ENCODE data around the gene ENPP6. TPM values are rescaled to one million over a fixed set of nuclear protein-coding genes. Genes with fewer than 3 reads are reported as not detected.
"Not testable (repeated sequence)": the region's sequence is repeated elsewhere in the genome, so short reads cannot be mapped to it uniquely, and the experiment has no call there.

Gene ENPP6
- total RNA-seq, 1 donor from 2014 or later, result 0.41 TPM

GRCh38 chr4:184231573-184231972 lies 13.9 kb upstream of the ENPP6 start:
- peaks cover 52% of the 10 kb centered on the region for H3K4me1 Mint-ChIP-seq (ENCODE audit: low read depth)
- intact Hi-C loops (cut with micrococcal nuclease), result loop anchor here (10.0 kb wide), 1 partner anchor 727 kb away; the partner anchor contains the start of gene ING2

GRCh38 chr4:184228056-184228705 lies 10.5 kb upstream of the ENPP6 start:
- peaks cover 19% of the 10 kb centered on the region for H3K27me3 Mint-ChIP-seq (ENCODE audit: low read depth)
- H3K27ac Mint-ChIP-seq, result no peak overlapping the region
- H3K9me3 Mint-ChIP-seq, result peaks cover 9% of the 10 kb centered on the region
- no peak for DNase-seq (ENCODE audit: low spot score)
- intact Hi-C loops (cut with micrococcal nuclease), result no loop called here
- H3K4me1 Mint-ChIP-seq (ENCODE audit: low read depth), result peaks cover 41% of the 10 kb centered on the region
- no peak overlapping the region for H3K4me3 Mint-ChIP-seq (ENCODE audit: low read depth)
- H3K36me3 Mint-ChIP-seq (ENCODE audit: low read depth), result no peaks in the 10 kb centered on the region

More at GRCh38 chr4:184231573-184231972, 13.9 kb upstream of the ENPP6 start:
- Mint-ChIP-seq H3K9me3 (peaks cover 3% of the 10 kb centered on the region), H3K27me3 (ENCODE audit: low read depth) (no peaks in the 10 kb centered on the region), H3K4me3 (ENCODE audit: low read depth) (no peak overlapping the region), H3K27ac (no peak overlapping the region), H3K36me3 (ENCODE audit: low read depth) (no peaks in the 10 kb centered on the region)
- no peak for DNase-seq (ENCODE audit: low spot score)

GRCh38 chr4:184216515-184216914 lies 1.2 kb downstream of the ENPP6 start:
- no peak for DNase-seq (ENCODE audit: low spot score)
- no peaks in the 10 kb centered on the region for H3K4me1 Mint-ChIP-seq (ENCODE audit: low read depth)
- H3K27ac Mint-ChIP-seq, result no peak overlapping the region
- H3K9me3 Mint-ChIP-seq, result no peaks in the 10 kb centered on the region
- no peaks in the 10 kb centered on the region for H3K36me3 Mint-ChIP-seq (ENCODE audit: low read depth)
- peaks cover 24% of the 10 kb centered on the region for H3K27me3 Mint-ChIP-seq (ENCODE audit: low read depth)
- intact Hi-C loops (cut with micrococcal nuclease), result no loop called here
- H3K4me3 Mint-ChIP-seq (ENCODE audit: low read depth), result no peak overlapping the region

- H3K9me3 Mint-ChIP-seq, result no peaks in the 10 kb centered on the region
- DNase-seq (ENCODE audit: low spot score), result no peak
- H3K4me3 Mint-ChIP-seq (ENCODE audit: low read depth), result no peak overlapping the region
- no peak overlapping the region for H3K27ac Mint-ChIP-seq
- H3K27me3 Mint-ChIP-seq (ENCODE audit: low read depth), result peaks cover 17% of the 10 kb centered on the region
- no peaks in the 10 kb centered on the region for H3K36me3 Mint-ChIP-seq (ENCODE audit: low read depth)
- H3K4me1 Mint-ChIP-seq (ENCODE audit: low read depth), result no peaks in the 10 kb centered on the region
- intact Hi-C loops (cut with micrococcal nuclease), result no loop called here
Observed at GRCh38 chr4:184215709-184216328, 1.9 kb downstream of the ENPP6 start.

- no peak overlapping the region for H3K27ac Mint-ChIP-seq
- no peak overlapping the region for H3K4me3 Mint-ChIP-seq (ENCODE audit: low read depth)
- H3K9me3 Mint-ChIP-seq, result no peaks in the 10 kb centered on the region
- H3K36me3 Mint-ChIP-seq (ENCODE audit: low read depth), result no peaks in the 10 kb centered on the region
- H3K4me1 Mint-ChIP-seq (ENCODE audit: low read depth), result no peaks in the 10 kb centered on the region
- peaks cover 17% of the 10 kb centered on the region for H3K27me3 Mint-ChIP-seq (ENCODE audit: low read depth)
- DNase-seq (ENCODE audit: low spot score), result no peak
- intact Hi-C loops (cut with micrococcal nuclease), result no loop called here
Observed at GRCh38 chr4:184214931-184215330, 2.7 kb downstream of the ENPP6 start.

- H3K4me1 Mint-ChIP-seq (ENCODE audit: low read depth); H3K36me3 Mint-ChIP-seq (ENCODE audit: low read depth); intact Hi-C loops (cut with micrococcal nuclease); H3K27ac Mint-ChIP-seq; H3K9me3 Mint-ChIP-seq; DNase-seq (ENCODE audit: low spot score); H3K4me3 Mint-ChIP-seq (ENCODE audit: low read depth); H3K27me3 Mint-ChIP-seq (ENCODE audit: low read depth): not testable (repeated sequence)
Observed at GRCh38 chr4:184207734-184208607, 9.7 kb downstream of the ENPP6 start.

GRCh38 chr4:184205243-184205642 lies 12.4 kb downstream of the ENPP6 start:
- intact Hi-C loops (cut with micrococcal nuclease), result no loop called here
- Mint-ChIP-seq H3K4me1 (ENCODE audit: low read depth) (no peaks in the 10 kb centered on the region), H3K36me3 (ENCODE audit: low read depth) (no peaks in the 10 kb centered on the region), H3K27me3 (ENCODE audit: low read depth) (peaks cover 7% of the 10 kb centered on the region), H3K4me3 (ENCODE audit: low read depth) (no peak overlapping the region), H3K9me3 (no peaks in the 10 kb centered on the region), H3K27ac (no peak overlapping the region)
- DNase-seq (ENCODE audit: low spot score), result no peak

- DNase-seq (ENCODE audit: low spot score), result no peak
- Mint-ChIP-seq H3K27ac (no peak overlapping the region), H3K9me3 (no peaks in the 10 kb centered on the region), H3K4me3 (ENCODE audit: low read depth) (no peak overlapping the region), H3K36me3 (ENCODE audit: low read depth) (no peaks in the 10 kb centered on the region), H3K27me3 (ENCODE audit: low read depth) (peaks cover 7% of the 10 kb centered on the region), H3K4me1 (ENCODE audit: low read depth) (no peaks in the 10 kb centered on the region)
- intact Hi-C loops (cut with micrococcal nuclease), result no loop called here
Observed at GRCh38 chr4:184203300-184203699, 14.4 kb downstream of the ENPP6 start.

GRCh38 chr4:184201179-184201578 lies 16.5 kb downstream of the ENPP6 start:
- DNase-seq (ENCODE audit: low spot score), result no peak
- intact Hi-C loops (cut with micrococcal nuclease), result no loop called here
- H3K4me1 Mint-ChIP-seq (ENCODE audit: low read depth), result no peaks in the 10 kb centered on the region
- H3K36me3 Mint-ChIP-seq (ENCODE audit: low read depth), result no peaks in the 10 kb centered on the region
- H3K4me3 Mint-ChIP-seq (ENCODE audit: low read depth), result no peak overlapping the region
- H3K27ac Mint-ChIP-seq, result no peak overlapping the region
- peaks cover 9% of the 10 kb centered on the region for H3K27me3 Mint-ChIP-seq (ENCODE audit: low read depth)
- no peaks in the 10 kb centered on the region for H3K9me3 Mint-ChIP-seq

GRCh38 chr4:184200296-184200695 lies 17.4 kb downstream of the ENPP6 start:
- H3K4me1 Mint-ChIP-seq (ENCODE audit: low read depth), result no peaks in the 10 kb centered on the region
- DNase-seq (ENCODE audit: low spot score), result no peak

GRCh38 chr4:184199780-184200179 lies 17.9 kb downstream of the ENPP6 start:
- Mint-ChIP-seq H3K9me3 (no peaks in the 10 kb centered on the region), H3K27ac (no peak overlapping the region), H3K36me3 (ENCODE audit: low read depth) (no peaks in the 10 kb centered on the region), H3K4me3 (ENCODE audit: low read depth) (no peak overlapping the region), H3K4me1 (ENCODE audit: low read depth) (no peaks in the 10 kb centered on the region), H3K27me3 (ENCODE audit: low read depth) (peaks cover 16% of the 10 kb centered on the region)
- DNase-seq (ENCODE audit: low spot score), result no peak
- intact Hi-C loops (cut with micrococcal nuclease), result no loop called here

More at GRCh38 chr4:184200296-184200695, 17.4 kb downstream of the ENPP6 start:
- no peak overlapping the region for H3K27ac Mint-ChIP-seq
- H3K4me3 Mint-ChIP-seq (ENCODE audit: low read depth), result no peak overlapping the region
- H3K36me3 Mint-ChIP-seq (ENCODE audit: low read depth), result no peaks in the 10 kb centered on the region
- H3K9me3 Mint-ChIP-seq, result no peaks in the 10 kb centered on the region
- intact Hi-C loops (cut with micrococcal nuclease), result no loop called here
- H3K27me3 Mint-ChIP-seq (ENCODE audit: low read depth), result peaks cover 14% of the 10 kb centered on the region

- DNase-seq (ENCODE audit: low spot score), result no peak
- Mint-ChIP-seq H3K4me3 (ENCODE audit: low read depth) (no peak overlapping the region), H3K27me3 (ENCODE audit: low read depth) (peaks cover 20% of the 10 kb centered on the region), H3K36me3 (ENCODE audit: low read depth) (no peaks in the 10 kb centered on the region), H3K9me3 (no peaks in the 10 kb centered on the region), H3K27ac (no peak overlapping the region), H3K4me1 (ENCODE audit: low read depth) (no peaks in the 10 kb centered on the region)
- intact Hi-C loops (cut with micrococcal nuclease), result no loop called here
Observed at GRCh38 chr4:184198190-184198589, 19.5 kb downstream of the ENPP6 start.
